ENCODE measurements around the gene FAM90A1.
"Not testable (repeated sequence)": the region's sequence is repeated elsewhere in the genome, so short reads cannot be mapped to it uniquely, and the experiment has no call there.

FAM90A1 gene

DNA sequence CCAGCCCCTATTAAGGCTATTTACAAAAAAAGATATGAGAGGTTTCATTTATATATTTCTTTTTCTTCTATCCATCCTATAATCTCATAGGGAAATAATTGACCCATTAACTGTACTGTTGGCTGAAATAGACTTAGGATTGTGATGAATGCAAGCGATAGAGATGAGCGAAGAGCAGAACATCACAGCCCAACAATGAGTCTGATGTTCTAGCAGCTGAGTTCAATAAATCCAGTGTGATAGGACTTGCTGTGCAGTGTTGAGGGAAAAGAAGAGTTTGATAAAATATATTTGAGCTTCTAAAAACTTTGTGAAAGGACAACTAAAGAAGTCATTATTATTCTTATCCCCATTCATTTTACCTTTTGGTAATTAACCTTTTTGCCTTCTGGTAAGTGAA is 54.5 kb downstream of the FAM90A1 start:
- DNase-seq (ENCODE audit: low read depth in 1 of 2, low spot score in 1 of 2) = not testable (repeated sequence)
